GM19438 (cell line): Measurements from ENCODE around the gene RHBDL3.
"Not testable (repeated sequence)": the region's sequence is repeated elsewhere in the genome, so short reads cannot be mapped to it uniquely, and the experiment has no call there.

Source experiments
- ATAC-seq: cut with Tn5 transposase; IDR thresholded peaks from one replicate; pipeline ENCODE4 v1.9.1; 2021; ENCODE audit warnings: low read depth; ENCODE audit not compliant: unreplicated experiment

The RHBDL3 gene

DNA sequence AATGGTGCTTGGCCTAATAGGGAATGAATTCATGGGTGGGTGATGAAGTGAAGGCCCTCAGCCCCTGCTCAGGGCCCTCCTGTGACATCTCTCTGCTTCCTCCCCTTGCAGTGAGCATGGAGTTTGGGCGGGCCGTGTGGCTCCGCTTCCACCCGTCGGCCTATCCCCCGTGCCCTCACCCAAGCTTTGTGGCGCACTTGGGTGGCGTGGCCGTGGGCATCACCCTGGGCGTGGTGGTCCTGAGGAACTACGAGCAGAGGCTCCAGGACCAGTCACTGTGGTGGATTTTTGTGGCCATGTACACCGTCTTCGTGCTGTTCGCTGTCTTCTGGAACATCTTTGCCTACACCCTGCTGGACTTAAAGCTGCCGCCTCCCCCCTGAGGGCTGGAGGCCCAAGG, 55.2 kb downstream of the RHBDL3 start:
- no peak for ATAC-seq

DNA sequence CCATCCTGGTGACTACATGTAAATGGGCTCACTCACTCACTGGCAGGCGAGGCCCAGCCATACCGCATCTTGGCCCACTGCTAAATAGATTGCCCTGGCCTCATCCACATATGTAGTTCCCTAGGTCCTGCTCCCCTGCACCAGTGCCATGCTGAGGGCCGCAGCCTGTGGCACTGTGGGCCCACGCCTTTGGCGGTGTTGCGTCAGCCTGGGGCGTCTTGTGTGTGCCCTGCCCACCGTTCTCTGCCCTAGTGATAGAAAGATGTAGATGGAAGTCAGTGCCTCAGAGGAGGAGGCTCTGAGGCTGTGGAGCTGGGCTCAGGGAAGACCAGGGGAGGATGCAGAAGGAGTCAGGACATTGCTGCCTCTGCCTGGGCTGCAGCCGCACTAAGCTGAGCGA, 57.4 kb downstream of the RHBDL3 start:
- no peak for ATAC-seq

DNA sequence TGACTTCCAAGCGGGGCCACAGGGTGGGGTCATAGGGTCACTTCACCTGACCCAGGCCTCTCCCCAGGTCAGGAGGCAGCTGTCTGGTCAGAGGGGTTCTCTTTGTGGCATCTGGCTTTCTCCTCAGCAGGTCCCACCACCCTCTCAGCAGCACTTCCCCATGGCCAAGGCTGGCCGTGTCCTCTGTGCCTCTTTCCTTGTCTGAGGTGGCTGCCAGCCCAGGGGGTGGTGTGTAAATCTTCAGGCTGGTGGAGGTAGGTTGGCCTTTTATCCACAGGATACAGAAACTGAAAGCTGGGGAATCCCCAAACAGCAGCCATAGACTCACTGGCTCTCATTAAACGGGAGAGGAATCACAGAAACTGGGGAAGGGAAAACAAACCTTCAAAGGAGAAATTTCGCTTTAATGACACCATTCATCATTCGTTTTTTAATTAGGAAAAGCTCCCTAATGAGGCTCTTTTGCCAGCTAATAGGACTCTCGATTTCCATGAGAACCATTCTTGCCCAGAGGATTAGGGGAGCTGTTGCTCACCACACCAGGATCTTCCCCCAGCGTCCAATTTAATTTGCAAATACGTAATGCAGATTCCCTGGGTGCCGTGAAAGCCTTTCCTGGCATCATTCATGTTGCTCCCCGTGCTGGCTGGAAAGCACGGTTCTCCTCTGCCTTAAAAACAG, 58.3 kb downstream of the RHBDL3 start:
- ATAC-seq: no peak

DNA sequence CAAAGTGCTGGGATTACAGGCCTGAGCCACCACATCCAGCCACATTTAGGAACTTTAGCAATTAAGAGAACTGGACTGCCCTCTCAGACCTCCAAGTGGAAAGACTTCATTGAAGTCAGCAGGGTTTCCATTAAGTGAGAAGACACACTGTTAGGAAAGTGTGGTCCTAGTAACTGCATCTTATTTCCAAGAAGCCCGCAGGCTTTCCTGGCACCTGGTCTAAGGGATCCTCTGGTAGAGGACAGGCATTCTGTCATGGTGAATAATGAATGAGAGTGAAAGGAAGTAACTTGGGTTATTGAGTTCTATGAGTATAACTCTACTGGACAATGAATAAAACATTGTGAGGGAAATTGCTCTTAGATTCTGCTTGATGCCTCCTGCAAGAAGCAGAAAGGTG, 62.3 kb downstream of the RHBDL3 start:
- no peak for ATAC-seq

DNA sequence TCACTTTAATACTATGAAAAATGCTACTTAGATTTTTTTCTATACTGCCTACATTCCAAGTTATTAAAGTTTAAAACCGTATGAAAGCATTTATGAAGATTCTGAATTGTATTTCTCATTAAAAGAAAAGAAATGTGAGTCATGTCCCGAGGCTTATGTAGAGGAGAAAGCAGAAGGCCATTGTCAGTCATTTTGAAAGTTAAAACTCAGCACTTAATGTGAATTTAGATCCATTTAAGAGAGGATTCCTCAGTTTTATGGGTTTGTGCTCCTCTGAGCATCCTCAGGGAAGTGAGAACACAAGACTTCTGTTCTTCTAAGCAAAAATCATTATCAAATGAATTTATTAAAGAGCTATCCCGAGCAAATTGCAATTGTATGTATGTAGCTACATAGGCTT, 64.5 kb downstream of the RHBDL3 start:
- ATAC-seq: no peak

DNA sequence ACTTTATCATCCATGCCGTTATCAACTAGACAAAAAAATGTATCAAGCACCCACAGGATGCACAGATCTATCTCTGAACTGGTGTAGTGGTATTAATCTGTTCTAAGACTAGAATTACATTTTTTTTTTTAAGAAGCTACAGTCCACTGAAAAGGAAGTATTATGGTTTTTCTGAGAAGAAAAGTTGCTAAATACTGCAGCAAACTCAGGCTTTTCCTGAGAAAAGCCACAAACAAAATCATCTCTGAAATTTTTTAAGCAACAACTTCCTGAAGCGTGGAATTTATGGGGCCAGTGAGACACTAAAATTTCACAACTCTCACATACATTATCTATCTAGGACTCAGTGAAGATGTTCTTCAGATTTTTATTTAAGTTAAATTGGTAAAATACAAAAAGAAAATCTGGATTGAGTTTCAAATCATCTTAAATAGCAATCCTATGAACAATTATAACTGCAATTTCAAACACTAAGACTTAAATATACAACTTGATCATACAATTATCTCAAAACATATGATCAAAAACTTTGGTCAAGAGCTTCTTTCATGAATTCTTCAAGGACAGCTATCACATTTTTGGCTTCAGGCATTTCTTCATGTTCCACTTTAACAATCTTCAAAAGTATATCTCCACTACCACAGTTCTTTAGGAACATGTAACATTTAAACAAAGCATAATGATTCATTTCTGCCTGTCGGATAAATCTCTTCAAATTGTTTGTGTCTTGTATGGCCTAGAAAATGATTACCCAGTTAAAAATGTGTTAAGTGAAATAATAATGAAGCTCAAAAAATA, 65.8 kb downstream of the RHBDL3 start:
- ATAC-seq: no peak

DNA sequence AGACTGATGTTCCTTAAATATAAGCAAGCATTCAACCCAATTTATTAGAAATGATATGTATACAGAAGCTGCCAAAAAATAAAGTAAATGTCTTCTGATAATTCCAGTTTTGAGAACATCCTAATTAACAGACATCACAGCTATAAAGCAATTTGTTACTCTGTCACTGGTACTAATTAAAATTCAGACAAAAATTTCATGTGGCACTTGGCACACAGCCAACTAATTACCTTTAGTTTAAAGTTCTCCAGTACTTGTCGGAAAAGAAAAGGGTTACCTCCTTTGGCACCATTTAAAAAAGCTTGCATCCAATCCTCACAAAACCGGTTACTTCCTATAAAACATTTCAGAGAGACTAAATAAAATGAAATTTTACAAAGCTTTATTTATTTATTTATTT, 67.6 kb downstream of the RHBDL3 start:
- ATAC-seq: no peak

DNA sequence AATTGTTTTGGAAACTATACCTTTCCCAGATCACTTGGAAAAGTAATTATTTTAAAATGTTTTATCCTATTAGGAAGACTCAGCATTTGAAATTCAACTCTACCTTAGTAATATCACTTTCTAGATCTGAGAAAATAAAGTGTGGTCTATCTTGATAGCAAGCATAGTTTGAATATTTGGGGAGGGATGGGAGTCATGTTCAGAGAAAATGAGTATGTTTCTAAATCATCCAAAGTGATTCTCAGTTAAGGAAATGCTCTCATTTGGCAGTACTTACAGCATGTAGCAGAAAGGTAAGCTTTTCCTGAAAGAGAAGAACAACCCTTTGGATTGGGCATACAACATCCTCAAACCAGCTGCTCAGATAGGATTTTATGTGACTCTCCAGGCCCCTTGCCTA, 69.4 kb downstream of the RHBDL3 start:
- no peak for ATAC-seq

DNA sequence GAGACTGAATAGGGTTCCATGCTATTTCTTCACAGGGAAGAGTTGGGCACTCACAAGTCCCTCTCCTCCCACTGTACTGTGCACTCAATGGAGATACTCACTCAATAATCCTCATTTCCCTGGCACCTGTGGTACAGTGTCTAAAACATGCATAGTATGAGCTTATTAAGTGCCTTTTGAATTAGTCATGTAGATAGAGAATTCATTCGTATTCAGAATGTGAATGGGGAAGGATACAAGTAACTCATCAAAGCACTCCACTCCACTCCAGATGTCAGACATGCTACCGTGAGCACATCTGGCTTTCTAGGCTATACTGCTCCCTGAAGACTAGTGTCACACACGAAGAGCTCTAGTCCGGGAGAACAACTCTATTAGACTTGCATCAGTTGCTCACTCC, 70.1 kb downstream of the RHBDL3 start:
- ATAC-seq: no peak

DNA sequence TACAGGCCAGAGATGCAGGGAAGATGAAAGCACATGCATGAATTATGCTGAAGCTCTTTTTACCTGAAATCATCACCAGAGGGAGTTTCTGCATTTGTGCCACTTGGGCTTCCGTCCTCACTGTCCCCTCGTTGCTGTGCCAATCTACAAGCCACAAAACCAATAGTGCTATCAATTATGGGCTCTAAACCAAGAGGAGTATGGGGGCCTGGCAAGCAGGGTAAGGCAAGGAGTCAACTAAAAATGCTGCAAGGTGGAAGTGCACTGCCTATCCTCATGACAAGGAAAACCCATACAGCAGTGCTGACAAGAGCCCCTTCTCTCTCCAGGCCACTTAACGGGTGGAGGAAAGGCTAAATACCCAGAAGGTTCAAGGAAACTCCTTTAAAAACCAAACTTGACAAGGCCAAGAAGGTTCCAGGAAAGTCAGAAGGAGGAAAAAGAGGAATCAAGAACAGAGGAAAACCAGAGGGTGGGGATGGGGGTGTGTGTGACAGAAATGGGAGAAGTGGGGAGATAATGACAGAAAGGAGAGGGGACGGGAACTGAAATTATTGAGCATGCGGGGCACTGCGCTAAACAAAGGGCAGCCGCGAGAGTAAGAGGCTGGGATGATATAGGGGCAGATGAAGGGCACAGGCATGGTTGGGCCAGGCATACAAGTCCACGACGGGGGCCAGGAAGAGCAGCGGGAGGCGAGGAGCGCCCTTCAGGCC, 75.7 kb downstream of the RHBDL3 start:
- peak; percentile 19 for ATAC-seq

DNA sequence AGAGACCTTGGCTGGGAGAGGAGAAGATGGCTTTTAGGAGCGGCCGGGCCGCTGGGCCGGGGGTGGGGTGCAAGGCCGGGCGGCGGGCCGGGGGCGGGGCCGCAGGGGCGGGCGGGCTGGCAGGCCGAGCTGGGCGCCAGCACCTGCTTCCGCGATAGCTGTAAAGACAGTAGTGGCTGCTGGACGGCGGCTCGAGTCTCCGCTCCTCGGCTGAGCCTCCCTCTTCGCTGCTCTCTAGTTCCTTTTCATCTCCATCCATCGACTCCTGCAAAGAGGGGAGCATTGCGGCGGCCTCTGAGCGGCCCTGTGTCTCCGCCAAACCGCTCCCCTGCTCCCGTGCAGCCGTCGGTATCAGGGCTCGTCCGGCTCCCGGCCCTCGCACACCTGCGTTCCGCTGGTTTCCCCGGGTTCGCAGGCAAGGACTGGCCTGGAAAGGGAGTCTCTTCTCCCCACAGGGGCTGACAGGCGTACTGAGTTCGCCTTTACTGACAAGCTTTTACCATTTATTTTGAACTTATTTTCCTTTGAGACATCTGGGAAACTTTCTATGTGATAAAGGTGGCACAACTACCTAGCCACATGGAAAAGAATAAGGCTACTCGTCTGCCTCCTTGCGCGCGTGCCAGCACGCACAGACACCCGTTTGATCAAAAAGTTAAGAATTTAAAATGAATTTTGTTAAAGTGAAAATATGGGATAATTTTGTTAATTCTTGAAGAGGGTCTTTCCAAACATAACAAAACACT, 76.4 kb downstream of the RHBDL3 start, which contains the start of gene C17orf75:
Gene C17orf75, minus strand, starts transcription at position 317 of the 746 bp plus-strand sequence. Its CDS starts 34 bp downstream, at position 283.
- peak; percentile 74 for ATAC-seq

DNA sequence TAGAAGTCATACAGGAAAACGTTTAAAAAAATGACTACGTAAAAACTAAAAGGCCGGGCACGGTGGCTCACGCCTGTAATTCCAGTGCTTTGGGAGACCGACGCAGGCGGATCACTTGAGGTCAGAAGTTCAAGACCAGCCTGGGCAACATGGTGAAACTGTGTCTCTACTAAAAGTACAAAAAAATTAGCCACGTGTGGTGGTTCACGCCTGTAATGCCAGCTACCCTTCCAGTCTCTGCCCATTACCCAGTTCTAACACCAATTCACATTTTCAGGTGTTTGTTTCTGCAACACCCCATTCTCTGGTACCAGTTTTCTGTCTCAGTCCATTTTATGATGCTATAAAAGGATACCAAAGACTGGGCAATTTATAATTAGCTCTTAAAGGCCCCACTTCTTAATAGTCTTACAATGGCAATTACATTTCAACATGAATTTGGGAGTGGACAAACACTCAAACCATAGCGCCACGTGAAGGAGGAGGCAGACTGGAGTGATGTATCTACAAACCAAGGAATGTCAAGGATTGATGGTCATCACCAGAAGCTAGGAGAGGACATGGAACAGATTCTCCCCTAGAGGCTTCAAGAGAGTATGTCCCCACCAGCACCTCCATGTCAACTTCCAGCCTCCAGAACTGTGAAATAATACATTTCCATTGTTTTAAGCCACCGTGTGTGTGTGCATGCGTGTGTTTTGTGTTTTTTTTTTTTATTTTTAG, 77.1 kb downstream of the RHBDL3 start:
- no peak for ATAC-seq

DNA sequence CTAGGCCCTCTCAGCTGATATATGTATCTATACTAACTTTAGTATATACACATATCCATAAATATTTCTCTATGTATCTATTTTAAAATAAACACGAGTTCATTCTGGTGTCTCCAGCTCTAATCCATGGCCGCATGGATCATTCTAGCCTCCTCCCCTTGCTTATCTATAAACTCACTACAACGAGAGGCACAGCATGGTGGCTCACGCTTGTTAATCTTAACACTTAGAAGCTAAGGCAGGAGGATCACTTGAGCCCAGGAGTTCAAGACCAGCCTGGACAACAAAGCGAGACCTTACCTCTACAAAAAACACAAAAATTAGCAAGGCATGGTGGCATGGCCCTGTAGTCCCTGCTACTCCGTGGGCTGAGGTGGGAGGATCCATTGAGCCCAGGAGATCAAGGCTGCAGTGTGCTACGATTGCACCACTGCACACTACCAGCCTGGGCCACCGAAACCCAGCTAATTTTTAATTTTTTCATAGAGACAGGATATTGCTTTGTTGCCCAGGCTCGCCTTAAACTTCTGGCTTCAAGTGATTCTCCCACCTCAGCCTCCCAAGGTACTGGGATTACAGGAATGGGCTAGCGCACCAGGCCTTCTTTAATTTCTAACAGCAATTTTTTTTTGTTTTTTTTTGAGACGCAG, 80.4 kb downstream of the RHBDL3 start:
- no peak for ATAC-seq

DNA sequence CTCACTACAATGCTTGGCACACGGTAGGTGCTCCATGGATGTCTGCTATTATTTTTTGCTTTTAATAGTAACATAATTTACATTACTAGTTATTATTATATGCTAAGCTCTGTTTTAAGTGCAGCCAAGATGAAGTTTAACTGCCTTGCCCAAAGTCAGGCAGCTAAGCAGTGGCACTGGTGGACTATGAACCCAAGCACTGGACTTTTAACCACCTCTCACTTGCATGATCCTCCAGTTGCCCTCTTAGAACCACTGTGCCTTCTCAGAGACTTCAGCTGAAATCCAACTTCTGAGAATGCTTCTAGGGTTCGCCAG, 82.8 kb downstream of the RHBDL3 start:
- no peak for ATAC-seq

DNA sequence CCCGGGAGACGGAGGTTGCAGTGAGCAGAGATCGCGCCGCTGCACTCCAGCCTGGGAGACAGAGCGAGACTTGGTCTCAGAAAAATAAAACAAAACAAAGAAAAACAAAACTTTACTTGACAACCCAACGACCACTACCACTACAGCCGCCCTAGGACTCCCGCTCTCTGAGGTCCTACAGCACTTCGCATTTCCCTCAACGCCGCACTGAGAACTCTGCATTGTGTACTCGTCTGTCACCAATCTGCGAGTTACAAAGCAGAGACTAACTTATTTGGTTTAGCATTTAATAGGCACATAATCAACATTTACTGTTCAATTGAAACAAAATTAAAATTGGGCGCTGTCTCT, 83.8 kb downstream of the RHBDL3 start:
- no peak for ATAC-seq

DNA sequence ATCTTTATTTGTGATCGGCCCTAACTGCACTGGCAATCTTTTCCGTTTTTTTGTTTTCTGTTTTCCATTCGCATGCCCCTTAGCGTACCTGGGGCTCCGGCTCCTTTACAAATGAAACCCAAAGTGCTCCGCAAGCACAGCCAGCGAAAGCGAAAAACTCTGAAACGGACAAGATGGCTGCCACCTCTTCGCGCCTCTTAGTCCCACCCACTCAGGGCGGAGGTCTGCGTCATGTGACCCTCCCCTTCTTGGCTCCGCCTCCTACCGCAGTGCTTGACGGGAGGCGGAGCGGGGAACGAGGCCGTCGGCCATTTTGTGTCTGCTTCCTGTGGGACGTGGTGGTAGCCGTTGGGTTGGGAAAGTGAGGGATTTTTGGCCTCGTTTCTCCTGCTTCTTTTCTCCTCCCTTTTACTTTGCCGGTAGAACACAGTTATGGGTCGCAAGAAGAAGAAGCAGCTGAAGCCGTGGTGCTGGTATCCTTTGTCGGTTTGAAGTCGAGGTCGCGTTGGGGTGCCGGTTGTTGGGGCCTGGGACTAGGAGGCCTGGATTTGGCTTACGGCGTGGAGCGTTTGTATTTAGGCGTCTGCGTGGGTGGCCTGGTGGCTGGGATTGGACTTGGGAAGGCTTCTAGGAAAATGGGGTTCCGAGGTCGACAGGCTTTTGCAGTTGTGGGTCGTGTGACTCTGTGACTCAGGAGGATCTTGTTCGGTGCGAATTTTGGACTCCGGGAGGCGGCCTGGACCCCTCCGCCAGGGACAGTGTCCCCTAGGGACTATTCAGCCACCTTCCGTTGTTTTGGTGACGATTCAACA, 84.4 kb downstream of the RHBDL3 start, which contains the start of gene ZNF207:
Gene ZNF207, plus strand, starts transcription at position 304 of the 812 bp plus-strand sequence. Its CDS starts 129 bp downstream, at position 433.
- ATAC-seq: peak; percentile 88

DNA sequence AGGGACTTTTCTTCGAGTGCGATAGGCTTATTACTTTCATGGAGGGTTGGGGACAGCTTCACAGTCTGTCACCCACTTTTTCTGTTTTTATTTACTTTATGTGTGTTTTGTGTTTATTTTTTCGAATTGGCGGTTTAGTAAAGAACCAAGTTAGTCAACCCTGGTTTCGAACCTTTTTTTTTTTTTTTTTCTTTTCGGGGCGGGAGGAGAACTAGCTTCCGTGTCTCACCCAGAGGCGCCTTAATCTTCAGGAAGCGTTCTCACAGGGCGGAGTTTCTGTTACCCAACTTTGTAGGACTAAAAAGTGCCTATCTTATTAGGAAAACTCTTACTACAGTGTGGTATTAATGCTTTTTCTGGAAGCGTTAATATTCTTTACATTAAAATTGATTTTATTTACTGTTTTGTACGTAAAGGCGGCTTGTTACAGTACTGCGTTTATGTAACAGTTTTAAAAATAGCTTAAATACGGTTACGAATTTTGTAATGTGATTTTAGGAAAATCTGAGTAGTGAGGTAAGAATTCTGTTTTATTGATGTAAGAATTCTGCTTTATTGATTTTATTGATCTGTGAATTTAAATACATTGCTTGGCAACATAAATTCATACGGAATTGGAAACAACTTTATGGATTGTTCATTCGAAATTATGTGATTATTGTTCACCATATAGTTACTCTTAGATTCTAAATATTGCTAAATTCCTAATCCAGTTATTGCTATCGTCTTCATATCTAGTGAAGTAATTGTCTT, 85.2 kb downstream of the RHBDL3 start:
- peak; percentile 9 for ATAC-seq

DNA sequence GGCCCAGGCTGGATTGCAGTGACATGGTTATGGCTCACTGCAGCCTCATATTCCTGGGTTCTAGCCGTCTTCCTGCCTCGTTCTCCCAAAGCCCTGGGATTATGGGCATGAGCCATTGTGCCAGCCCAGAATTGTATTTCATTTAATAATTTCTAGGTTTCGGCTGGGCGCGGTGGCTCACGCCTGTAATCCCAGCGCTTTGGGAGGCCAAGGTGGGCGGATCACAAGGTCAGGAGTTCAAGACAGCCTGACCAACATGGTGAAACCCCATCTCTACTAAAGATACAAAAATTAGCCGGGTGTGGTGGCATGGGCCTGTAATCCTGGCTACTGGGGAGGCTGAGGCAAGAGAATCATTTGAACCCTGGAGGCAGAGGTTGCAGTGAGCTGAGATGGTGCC, 87.1 kb downstream of the RHBDL3 start:
- not testable (repeated sequence) for ATAC-seq
